ENCODE results near the gene IL10.

The IL10 gene

DNA sequence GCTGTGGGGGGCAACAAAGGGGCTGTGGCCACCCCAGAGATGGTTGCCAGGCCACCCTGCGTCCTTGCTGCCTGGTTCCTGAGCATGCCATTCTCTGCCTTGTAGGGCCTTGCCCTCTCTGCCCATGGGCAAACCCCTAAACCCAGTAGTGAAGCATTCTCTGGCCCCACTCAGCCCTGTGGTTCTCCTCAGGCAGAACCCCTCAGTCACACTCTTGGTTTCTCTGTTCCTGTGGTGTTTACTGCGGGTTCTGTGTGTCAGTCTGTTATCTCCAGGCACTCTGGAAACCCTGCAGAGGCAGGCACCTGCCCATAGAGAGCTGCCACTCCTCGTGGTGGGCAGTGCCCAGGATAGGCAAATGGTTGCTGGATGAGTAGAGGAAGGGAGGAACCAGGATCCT is 42.8 kb downstream of the IL10 start:
- no peak for DNase-seq

DNA sequence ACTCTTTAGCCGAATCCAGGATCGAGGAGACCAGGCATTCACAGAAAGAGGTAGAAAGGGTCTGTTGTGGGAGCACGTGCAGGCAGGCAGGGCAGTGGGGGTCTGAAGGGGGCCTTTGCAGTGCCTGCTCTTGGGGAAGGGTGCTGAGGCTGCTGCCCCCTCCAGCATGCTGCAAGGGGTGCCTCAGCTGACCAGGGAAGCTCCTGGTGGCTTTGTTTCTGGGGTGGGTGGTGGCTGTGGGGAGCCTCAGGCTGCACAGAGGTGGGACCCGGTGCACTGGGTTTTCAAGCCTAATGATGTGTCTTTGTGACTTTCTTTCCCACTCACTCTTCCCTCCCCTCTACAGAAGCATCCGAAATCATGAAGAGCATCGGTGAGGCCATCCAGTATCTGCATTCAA is 43.2 kb downstream of the IL10 start:
- DNase-seq: no peak

DNA sequence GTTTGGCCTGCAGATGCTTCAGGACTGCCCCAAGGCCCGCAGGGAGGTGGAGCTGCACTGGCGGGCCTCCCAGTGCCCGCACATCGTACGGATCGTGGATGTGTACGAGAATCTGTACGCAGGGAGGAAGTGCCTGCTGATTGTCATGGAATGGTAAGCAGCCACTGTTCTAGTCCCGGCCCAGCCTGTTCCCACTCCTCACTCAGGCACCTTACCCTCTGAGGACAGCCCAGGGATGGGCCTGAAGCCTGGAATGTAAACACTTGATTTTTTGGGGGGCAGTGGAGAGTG is 43.7 kb downstream of the IL10 start:
- DNase-seq: no peak

DNA sequence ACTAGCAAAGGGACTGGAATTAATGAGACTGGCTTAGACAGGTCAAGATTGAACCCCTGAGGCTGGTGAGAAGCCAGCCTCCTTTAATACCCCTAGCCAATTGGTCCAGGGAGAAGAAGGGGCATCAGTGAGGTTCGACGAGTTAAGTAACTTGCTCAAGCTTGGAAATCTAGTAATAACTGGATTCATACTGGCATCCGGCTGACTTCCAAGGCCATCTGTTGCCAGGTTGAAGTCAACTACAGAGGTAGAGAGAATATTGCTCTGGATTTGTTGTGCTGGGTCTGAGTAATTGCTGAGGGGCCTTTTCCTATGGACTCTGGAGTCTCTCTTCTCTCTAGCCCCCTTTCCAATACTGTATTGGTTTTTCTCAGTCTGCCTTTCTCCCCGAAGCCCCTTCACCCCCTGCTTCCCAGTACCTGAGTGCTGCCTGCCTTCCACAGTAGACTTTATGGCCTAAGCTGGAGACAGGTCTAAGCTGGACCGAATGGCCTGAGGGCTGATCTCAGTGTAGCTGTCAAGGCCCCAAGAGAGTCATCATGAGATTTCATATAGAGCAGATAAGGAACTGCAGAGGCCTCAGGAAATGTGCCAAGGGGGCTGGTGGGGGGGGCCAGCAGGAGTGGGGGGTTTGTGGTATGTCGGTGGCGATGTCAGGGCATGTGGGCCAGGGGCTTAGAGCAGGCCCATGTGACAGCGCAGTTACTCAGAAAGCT is 44.2 kb downstream of the IL10 start:
- DNase-seq: no peak

DNA sequence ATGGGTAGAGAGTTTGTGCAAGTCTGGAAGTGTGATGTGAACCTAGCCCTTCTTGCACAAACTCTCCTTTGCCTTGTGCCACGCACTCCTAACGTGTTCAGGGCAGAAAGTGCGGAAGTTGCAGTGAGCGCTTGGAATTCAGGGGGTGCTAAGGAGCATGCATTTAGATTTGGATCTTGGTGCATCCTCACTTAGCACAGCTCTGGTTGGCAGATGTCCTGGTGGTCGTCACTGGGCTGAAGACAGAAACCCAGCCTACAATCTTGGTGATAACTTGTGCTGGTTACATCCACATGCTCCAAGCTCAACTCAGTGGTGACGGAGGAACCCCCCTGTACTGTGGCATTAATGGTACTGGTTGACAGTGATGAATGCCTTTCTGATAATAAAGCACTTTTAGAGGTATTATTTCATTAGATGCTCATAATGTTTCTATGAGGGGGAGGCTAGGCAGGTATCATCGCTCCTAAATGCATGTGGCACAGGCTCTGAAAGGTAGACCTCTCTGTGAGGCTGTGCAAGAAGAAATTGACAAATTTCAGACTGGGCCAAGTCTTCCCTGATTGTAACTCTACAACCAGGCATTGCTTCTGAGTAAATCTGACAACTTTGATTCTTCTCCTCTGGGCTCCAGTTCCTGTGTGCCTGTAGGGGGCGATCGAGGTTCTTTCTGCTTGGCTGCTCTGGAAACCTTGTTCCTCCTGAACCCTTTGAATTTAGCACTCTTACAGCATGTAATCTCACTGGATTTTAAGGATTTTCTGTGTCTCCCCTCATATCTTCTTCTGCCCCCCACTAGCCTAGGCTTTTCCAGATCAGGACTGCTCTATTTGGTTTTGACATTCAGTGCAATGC is 47.0 kb downstream of the IL10 start:
- DNase-seq: peak in 3 of 4 experiments; percentile 18 to 56 (median 26)

DNA sequence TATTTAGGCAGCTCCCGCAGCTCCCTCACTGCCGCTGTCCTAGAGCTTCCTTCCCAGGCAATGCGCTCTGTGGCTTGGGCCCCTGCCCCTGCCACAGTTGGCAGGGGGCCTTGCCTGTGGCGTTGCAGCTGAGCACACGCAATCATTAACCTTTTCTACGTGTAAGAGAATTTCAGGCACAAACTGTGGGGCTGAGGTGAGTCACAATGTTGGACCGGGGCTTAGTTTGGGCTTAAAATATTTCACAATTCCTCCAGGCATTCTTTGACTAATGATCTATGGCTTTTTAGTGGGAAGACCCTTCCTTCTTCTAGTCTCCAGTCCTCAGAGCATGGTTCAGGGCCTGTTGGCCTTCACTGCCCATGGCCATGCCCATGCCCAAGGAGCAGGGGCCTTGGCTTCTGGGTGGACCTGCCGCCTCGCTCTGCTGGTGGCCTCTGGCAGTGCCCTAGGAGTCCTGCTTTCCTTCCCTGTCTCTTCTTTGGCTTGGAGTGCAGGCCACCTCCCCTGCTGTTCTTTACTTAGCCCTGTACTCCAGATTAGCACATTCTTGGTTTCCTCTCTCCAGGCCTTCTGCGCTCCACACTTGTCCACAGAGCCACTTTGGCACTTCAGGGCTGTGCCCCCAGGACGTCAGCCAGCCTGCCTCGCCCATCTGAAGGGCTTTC is 48.4 kb downstream of the IL10 start:
- no peak for DNase-seq

DNA sequence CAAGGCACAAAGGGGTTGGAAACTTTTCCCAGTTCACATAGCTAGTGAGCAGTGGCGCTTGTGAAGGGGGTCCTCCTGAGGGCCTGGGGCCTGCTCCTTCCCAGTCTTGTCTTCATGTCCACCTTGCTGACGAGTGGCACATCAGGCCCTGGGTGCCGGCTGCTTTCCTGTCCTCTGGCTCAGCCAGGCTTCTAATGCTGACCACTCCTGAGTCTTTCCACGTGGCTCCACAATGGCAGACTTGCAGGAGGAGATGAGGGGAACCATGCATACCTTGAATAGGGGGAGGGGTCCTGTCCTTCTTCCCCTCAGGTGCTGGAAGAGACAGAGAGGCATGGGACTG is 48.9 kb downstream of the IL10 start:
- no peak for DNase-seq

GRCh38 chr1:206722751-206723461 is 49.4 kb downstream of the IL10 start:
- no peak for DNase-seq

- DNase-seq: no peak
These were observed 50.8 kb downstream of the IL10 start for GRCh38 chr1:206721454-206721853.

GRCh38 chr1:206719169-206719839 is 53.0 kb downstream of the IL10 start:
- DNase-seq: no peak

GRCh38 chr1:206717674-206717989 is 54.7 kb downstream of the IL10 start:
- DNase-seq: no peak

All from activated naive CD4-positive, alpha-beta T cell (primary cell).